Esophagus squamous epithelium (tissue), 4 donors: Measurements from ENCODE around the gene DDX28.

ENCODE experiments used
- CTCF ChIP-seq, 6 experiments: fragments of 450-650 bp in 4 of 6; fragments of 200-600 bp in 2 of 6; sonication (generic) in 2 of 6; IDR thresholded peaks; one replicate each; pipeline ENCODE4 v1.5.1; 2016 to 2019; ENCODE audit warnings: antibody characterized with exemption in 6 of 6, mild to moderate bottlenecking in 4 of 6, moderate library complexity in 4 of 6
- POLR2A ChIP-seq, 4 donors: fragments of 450-650 bp; IDR thresholded peaks; one replicate each; pipeline ENCODE4 v1.6.1; 2017; ENCODE audit warnings: antibody characterized with exemption in 4 of 4, mild to moderate bottlenecking in 4 of 4, moderate library complexity in 3 of 4

- no peak for TF ChIP-seq CTCF (IDR thresholded peaks at IDR 0.05)
- no peak for TF ChIP-seq POLR2A (IDR thresholded peaks at IDR 0.05)
Measured at GRCh38 chr16:68061396-68061795, 38.4 kb upstream of the DDX28 start.
